Posterior cingulate gyrus (tissue), 11 donors: ENCODE results near the gene MBP.
"Not testable (repeated sequence)": the region's sequence is repeated elsewhere in the genome, so short reads cannot be mapped to it uniquely, and the experiment has no call there.

Source experiments
- DNase-seq, 10 donors: peaks; one replicate each; pipeline versions ENCODE4 v3.0.0 to v3.0.0-alpha.2; 2020 to 2021; ENCODE audit warnings: mixed read lengths in 3 of 10
- intact Hi-C: fragments of 100-400 bp; cut with DNase I; formaldehyde crosslinking; loops from one replicate; pipeline ENCODE4 v1.15.1; 2023

The MBP gene

DNA sequence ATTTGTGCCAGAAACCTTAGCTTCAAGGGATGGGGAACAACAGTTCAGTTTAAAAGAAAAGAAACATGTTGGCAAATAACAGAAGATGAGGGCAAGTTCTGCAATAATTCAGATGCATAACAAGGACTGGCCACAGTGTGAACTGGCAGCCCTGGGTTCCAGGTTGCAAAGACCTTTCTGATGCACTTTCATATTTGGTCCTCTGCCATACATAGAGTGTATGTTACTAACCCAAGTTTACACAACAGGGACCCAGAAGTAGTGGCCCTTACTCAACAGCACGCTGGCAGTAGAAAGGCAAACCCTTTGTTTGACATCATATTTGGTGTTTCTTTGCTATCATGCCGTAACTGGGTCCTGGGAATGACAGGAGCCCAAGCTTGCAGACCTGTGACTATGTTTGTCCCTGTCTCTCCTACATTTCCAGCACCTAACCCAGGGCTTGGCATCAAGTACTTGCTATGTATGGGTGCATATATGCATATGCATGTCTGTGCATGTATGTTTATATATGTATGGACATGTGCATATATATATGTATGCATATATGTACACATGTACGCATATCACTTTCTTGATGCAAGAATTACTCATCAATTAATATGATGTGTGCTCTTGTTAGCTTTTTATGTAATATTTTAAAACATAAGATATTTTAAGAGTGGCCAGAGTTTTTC is 94.3 kb downstream of the MBP start:
- peak in 1 of 10 donors; percentile 25 for DNase-seq
- intact Hi-C loops: no loop called here

DNA sequence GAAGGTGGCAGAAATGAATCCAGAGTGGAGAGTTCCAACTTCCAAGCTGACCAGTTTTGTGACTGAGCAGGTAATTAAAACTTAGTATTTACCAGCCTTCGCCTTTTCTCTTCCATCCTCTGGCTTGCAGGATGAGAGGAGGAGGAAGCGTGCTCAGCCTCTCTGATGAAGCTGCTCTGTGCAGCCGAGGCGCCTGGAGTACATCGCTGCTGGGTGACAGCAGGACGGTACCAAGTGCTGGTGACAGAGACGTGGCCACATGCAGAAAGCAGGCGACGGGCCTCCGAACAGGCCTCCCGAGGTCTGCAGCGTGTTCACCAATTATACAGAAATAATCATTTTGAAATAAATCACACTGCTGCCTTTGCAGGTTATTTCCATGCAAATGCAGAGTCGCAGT is 95.0 kb downstream of the MBP start:
- peak in 4 of 10 donors; percentile 32 to 94 (median 75) for DNase-seq
- intact Hi-C loops: no loop called here

DNA sequence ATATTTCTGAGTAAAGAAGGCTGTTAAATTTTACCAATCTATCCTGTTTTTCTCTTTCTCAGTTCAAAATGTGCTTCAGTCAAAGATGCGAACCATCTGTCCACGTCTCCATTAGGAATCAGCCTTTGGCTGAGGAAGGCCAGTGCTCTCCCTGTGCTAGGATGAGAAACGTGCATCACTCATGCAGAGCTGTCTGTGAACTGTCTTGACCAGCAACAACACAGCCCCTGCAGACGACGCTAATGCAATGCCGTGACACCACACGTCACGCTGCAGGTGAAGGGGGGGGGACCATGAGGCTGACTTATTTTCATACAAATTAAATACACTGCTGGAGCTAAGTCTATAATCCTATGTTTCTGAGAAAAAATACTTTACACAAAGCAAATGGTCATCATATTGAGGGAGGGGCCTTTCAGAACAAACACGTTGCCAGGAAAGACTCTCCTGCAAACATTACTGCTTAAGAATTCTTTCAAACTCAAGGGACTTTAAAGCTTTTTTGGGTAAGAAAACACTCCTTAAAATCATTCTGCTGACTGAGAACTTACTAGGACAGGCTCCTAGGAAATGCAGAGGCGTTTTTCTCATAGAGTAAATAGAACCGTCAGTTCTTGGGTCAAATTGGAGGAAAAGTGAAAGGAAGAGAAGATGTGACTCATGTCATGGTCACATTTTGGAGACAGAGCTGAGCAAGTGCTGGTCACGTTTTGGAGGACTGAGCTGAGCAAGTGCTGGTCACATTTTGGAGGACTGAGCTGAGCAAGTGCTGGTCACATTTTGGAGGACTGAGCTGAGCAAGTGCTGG is 97.0 kb downstream of the MBP start:
- intact Hi-C loops: no loop called here
- peak in 2 of 10 donors; percentile 13 to 66 for DNase-seq

DNA sequence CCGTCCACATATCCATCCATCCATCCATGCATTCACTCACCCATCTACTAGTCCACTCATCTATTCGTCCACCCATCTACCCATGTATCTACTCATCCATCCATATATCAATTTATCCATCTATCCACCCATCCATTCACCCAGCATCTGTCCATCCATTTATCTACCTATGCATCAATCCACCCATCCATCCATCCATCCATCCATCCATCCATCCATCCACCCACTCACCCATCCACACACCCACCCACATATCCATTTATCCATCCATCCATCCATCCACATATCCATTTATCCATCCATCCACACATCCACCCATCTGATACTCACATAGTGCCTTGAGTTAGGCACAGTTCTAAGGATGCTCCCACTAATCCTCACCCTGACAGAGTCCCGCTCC is 99.0 kb downstream of the MBP start:
- intact Hi-C loops: no loop called here

DNA sequence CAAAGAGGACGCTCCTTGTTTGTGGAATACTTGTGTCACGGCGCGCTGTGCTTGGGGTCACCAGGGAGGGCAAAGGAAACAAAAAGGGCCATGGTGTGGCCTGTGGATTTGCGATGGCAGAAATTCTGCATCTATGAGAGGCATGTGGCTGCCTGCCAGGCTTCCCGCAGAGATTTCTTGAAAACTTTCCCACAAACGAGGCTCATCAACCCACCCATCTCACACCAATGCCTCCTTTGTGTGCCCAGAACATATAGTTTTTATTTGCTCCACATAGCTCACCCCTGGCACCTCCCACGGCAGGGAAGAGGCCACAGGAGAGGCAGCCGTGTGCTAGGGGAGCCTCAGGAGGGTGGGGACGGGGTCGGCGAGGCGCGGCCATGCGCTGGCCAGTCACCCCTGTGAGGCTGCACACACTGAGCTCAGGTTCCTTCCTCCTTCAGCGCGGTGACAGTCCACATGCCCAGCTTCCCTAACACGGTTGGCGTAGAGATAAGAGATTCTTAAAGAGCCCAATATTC is 100.3 kb downstream of the MBP start:
- intact Hi-C loops: no loop called here
- DNase-seq: peak in 2 of 10 donors; percentile 47 to 86

More for the DNA sequence above, 99.0 kb downstream of the MBP start:
- DNase-seq: no peak

DNA sequence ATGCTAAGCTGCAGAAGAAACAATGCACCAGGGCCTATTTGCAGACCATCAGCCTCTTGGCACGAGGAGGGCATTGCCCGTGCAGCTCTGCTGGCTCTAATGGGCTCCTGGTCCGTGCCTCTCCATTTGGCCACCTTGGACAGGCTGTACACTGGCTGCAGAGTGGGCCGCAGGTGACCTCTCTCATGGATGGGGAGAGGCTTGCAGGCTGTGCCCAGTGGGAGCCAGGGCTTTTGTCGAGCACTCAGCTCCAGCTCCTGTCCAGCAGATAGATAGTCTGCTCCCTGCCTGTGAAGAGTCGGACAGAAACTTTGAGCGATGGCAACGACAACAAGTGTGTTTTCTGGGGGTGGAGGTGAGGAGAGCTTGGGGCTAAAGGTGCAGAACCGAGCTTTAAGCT is 100.9 kb downstream of the MBP start:
- DNase-seq: peak in 2 of 10 donors; percentile 24 to 82
- intact Hi-C loops: no loop called here

DNA sequence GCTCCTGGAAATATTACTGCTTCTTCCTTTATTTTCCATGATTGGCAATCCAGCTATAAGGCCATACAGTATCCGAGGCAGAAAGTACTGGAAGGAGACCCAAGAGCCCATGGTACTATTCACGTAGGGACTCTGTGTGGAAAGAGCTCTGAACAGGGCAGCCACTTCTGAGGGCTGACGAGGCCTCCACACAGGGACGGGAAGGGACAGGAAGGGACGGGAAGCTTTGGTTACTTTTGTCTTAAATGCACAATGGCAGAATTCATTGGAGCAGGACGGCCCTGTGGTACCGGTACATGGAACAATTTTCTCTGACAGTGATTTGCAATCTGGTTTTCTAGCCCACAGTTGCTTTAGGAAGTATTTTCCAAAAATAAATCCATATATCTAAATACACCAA is 102.4 kb downstream of the MBP start:
- DNase-seq: peak in 1 of 10 donors; percentile 17
- intact Hi-C loops: no loop called here

DNA sequence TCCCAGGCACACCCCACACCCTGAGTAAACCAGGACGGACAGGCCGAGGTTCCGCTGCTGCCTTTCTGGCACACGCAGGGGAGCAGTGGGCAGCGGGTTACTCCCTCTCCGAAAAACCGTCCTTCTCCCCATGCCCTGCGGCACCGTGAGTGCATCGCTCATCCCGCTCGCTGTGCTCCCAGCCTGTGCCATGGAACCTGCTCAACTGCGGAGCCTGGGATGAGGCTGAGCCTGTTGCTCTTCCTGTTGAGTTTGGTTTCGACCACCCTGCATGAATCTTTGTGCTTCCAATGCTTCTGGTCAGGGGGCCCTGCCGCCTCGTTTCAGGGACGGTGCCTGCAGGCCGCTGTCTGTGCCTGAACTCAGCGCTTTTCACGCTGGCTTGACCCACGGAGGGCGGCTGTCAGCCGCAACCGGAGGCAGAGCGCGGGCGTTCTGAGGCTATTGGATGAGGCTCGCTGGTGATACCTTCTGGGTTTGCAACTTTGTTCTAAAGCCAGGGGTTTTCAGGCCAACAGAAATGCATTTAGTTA is 106.7 kb downstream of the MBP start:
- intact Hi-C loops: no loop called here

DNA sequence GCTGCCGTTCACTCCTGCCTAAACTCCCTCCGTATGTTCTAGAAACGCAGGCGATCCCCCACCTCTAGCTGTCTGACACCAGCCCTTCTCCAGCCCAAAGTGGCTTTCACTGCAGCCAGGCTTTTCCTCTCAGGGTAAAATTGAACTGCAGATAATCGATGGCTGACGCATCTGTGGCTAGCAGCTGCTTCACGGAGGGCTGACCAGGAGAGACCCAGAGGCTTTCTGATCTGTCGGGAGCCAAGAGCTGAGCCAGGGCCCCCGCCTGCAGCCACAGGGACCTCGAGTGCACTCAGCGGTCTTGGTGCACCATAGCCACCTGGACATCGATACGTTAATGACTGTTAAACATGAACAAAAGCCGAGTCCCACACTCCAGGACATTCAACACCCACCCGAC is 107.5 kb downstream of the MBP start:
- no peak for DNase-seq
- intact Hi-C loops: no loop called here

More for the DNA sequence above, 106.7 kb downstream of the MBP start:
- DNase-seq: no peak

DNA sequence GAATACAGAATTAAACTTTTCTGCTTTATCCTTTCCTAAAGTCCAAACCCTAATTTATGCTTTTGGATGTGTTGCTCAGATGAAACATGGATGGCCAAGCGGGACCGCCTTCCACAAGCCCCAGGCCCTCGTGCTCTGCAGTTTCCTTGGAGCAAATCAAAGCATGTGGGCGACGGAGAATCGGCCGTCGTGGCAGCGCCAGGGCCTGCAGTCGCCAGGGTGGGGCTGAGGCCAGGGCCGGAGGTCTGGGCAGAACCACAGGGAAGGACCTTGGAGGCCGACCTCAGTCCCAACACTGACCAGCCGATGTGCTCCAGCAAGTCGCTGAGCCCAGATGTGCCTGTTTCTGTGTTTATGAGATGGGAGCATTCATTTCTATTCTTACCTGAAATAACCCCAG is 108.1 kb downstream of the MBP start:
- intact Hi-C loops: no loop called here
- DNase-seq: peak in 1 of 10 donors; percentile 12

DNA sequence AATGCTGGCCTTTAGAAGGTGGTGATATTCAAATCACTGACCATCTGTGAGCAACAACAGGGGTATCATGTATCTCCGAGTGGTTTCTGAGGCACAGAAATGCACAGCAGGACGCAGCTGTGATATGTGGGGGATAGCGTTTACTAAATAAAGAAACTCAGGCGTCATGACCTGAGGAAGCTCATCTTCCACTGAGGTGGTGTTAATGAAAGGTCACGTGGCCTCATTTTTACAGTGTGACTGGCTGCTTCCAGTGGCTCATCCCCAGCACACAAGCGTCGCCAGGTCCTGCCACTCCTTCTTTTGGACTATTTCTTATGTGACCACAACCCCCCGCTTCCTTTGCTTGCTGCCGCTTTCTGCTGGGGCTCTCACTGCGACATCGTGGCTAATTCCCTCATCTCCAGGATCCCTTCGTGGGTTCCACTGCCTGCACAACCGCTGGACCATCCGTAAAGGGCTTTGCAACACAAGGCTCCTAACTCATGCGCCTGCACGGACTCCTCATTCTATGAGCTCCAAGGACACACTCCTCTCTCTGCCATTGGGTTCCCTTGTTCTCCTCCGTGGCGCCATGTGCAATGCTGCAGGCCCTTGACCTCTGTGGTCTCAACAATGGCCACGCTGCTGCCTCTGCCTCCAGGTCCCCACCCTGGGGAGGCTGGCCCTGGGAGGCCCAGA is 109.3 kb downstream of the MBP start:
- DNase-seq: peak in 1 of 10 donors; percentile 16
- intact Hi-C loops: no loop called here

DNA sequence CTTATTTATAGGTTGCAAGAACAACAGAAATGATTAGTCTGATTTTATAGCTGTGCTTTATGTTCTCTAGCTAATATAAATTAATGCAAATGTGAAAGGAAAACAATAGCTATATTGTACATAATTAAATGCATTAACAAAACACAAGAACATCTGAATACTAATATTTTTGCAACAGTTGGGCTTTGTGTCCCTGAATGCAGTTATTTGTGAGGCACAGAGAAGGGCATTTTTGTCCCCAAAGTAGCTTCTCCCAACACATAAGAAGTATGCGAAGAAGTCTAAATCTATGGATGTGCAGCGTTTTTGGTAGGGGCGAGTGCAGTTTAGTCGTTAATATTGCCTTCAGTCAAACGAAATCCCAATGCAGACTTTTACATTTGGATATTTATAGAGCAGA is 110.0 kb downstream of the MBP start:
- DNase-seq: peak in 1 of 10 donors; percentile 14
- intact Hi-C loops: no loop called here

DNA sequence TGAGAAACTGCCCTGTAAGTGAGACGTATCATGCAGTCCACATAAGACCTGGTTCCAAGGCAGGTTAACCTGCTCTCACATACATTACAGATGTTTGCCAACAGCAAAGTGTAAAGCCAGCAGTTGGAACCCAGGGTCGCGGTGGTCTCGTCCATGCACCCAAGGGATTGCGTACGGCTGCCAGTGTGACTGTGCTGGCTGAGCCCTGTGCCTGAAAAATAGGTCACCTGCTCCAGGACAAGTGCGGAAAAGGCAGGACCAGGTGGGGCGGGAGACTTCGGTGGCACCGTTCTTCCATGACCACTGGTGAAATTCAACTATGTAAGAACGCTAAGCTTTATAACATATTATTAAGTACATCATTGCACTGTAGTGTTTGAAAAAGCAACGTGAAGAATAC is 110.5 kb downstream of the MBP start:
- peak in 3 of 10 donors; percentile 27 to 73 (median 58) for DNase-seq
- intact Hi-C loops: no loop called here

DNA sequence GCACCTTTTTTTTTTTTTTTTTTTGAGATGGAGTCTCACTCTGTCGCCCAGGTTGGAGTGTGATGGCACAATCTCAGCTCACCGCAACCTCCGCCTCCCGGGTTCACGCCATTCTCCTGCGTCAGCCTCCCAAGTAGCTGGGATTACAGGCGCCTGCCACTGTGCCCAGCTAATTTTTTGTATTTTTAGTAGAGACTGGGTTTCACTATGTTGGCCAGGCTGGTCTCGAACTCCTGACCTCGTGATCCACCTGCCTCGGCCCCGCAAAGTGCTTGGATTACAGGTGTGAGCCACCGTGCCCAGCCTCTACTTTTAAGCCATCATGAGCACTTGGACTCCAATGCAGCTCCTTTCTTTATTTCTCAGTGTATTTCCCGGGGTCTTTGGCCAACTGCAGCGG is 111.1 kb downstream of the MBP start:
- intact Hi-C loops: not testable (repeated sequence)

DNA sequence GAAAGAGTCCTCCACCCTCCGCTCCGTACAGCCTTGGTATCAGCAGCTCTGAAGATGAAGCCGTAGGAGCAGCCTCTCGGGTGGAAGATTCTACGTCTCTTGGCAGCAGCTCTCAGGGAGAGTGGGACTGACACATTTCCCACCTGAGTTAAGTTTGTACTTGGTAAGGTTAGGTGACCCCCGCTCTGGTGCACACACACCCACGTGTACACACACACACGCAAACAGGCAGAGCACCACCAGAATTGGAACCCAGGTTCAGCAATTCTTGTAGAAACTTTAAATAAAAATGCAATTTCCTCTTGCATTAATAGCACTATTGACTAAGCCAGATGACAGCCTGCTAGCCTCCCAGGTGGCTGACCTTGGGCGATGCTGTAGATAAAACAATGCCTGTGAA is 111.5 kb downstream of the MBP start:
- peak in 2 of 10 donors; percentile 22 to 61 for DNase-seq
- intact Hi-C loops: no loop called here

More for the DNA sequence above, 111.1 kb downstream of the MBP start:
- peak in 3 of 10 donors; percentile 11 to 64 (median 62) for DNase-seq

DNA sequence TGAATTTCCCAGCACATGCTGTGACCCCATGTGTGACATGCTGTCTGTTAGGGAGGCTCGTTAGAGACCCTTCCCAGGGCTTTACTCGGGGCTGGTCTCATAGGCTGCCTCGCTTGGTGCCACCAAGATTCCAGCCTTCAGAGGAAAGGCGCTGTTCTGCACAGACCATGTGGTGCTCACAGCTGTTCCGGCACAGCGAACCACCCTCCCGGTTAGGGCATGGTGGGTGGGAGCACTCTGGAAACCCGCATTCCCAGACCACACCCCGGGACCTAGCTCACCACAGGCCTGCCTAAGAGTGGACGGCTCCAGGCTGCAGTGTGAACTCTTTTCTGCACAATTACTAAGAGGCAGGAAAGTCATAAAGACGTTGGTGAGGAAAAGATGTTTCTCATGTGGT is 112.0 kb downstream of the MBP start:
- DNase-seq: peak in 4 of 10 donors; percentile 69 to 91 (median 82)
- intact Hi-C loops: no loop called here

DNA sequence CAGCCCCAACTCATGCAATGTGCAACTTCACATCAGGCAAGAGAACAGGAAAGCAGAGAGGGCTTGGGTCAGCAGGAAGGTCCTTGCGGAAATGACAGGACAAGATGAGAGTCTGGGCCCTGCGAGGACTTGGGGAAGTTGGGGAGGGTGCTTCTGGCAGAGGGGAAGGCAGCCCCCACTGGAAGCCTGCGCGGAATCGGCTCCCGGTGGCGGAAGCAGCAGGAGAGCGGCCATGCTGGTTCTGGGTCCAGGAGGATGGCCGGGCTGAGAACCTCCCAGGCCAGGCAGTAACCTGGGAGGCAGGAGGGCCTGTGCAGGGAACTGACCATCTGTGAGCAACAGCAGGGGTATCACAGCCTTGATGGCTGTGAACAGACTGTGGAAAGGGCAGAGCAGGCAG is 112.9 kb downstream of the MBP start:
- intact Hi-C loops: no loop called here

DNA sequence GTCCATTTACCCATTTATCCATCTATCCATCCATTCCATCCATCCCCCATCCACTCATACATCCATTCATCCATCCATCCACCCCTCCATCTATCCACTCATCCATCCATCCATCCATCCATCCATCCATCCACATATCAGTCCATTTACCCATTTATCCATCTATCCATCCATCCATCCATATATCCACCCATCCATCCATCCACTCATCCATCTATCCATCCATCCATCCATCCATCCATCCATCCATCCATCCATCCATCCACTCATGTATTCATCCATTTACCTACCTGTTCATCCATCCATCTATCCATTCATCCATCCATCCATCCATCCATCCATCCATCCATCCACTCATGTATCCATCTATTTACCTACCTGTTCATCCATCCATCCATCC is 113.9 kb downstream of the MBP start:
- intact Hi-C loops, DNase-seq: not testable (repeated sequence)

More for the DNA sequence above, 112.9 kb downstream of the MBP start:
- DNase-seq: peak in 2 of 10 donors; percentile 50 to 75

DNA sequence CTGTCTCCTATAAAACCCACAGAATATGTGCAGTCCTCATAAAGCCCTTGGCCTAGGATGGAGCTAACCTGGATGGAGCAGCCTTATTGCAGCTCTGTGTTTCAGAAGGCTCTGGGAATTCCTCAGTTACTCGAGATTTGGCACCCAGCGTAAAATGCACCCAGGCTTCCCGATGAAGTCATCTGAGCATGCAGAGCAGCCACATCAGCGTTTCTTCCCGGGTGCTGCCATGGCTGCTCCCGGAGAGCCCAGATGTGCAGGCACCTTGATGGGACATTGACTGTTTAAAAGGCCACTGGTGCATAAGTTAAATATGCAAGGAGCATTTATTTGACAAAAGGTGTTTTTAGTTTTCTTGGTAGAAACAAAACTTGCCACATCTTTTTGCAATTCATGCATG is 115.2 kb downstream of the MBP start:
- intact Hi-C loops: loop anchor here (1.0 kb wide), 1 partner anchor 35 kb away; no protein-coding TSS in a partner anchor

DNA sequence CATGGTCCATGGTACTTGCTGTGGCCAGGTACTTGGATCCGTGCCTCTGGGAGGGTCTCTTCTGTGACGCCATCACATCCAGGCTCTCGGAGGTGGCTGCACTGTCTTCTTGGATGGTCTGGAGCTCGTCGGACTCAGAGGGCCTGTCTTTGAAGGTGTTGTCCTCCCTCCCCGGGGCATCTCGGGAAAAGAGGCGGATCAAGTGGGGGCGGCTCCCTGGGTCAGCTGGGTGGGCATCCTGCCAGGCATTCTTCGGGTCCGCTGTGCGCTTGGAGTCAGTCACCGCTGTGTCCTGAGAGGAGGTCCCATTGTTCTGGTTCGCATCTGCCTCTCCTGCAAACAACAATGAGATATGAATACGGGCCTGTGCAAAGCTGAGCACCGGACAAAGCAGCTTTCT is 115.6 kb downstream of the MBP start:
- peak; percentile 81 to 99 (median 93) for DNase-seq
- intact Hi-C loops: loop anchor here (1.0 kb wide), 1 partner anchor 35 kb away; no protein-coding TSS in a partner anchor

More for the DNA sequence above, 115.2 kb downstream of the MBP start:
- peak in 1 of 10 donors; percentile 86 for DNase-seq
